Testis (tissue), 2 donors: ENCODE measurements around the gene POU6F1.

Experiments
- POLR2A ChIP-seq: fragments of 450-650 bp; IDR thresholded peaks from one replicate; pipeline ENCODE4 v1.6.1; 2017; ENCODE audit warnings: antibody characterized with exemption, mild to moderate bottlenecking, moderate library complexity
- TF ChIP-seq, protein P1 (sequence below), 3 experiments: fragments of 450-650 bp in 2 of 3; fragments of 200-600 bp in 1 of 3; sonication (generic) in 1 of 3; IDR thresholded peaks; one replicate each; pipeline ENCODE4 v1.5.1; 2016 to 2019; ENCODE audit warnings: antibody characterized with exemption in 3 of 3, mild to moderate bottlenecking in 2 of 3, moderate library complexity in 1 of 3

DNA sequence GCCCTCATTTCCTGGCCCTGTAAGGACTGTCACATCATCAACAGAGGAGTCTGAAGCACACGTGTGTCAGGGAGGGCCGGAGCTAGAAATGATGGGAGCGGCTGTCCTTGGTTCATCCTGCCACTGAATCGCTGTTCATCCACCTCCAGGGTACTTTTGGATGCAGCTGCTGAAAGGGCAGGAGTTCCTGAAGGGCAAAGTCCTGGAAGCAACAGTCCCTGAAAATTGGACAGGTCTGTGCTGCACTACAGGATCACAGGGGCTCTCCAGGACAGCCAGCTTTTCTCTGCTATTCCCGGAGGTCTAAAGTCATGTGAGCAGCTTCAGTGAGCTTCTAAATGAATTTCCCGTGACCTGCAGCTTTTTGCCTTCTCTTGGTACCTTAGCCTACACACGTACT, 17.7 kb downstream of the POU6F1 start:
- no peak for TF ChIP-seq POLR2A
- TF ChIP-seq, protein P1, sequence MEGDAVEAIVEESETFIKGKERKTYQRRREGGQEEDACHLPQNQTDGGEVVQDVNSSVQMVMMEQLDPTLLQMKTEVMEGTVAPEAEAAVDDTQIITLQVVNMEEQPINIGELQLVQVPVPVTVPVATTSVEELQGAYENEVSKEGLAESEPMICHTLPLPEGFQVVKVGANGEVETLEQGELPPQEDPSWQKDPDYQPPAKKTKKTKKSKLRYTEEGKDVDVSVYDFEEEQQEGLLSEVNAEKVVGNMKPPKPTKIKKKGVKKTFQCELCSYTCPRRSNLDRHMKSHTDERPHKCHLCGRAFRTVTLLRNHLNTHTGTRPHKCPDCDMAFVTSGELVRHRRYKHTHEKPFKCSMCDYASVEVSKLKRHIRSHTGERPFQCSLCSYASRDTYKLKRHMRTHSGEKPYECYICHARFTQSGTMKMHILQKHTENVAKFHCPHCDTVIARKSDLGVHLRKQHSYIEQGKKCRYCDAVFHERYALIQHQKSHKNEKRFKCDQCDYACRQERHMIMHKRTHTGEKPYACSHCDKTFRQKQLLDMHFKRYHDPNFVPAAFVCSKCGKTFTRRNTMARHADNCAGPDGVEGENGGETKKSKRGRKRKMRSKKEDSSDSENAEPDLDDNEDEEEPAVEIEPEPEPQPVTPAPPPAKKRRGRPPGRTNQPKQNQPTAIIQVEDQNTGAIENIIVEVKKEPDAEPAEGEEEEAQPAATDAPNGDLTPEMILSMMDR (IDR thresholded peaks at IDR 0.05) = no peak
